DMS114 treated with DMSO at 0.1 percent for 48 hours (cell line): ENCODE measurements around the gene ACAT2.
"Not testable (repeated sequence)": the region's sequence is repeated elsewhere in the genome, so short reads cannot be mapped to it uniquely, and the experiment has no call there.

Experiments
- DNase-seq: peaks from one replicate; lab custom pipeline; 2025; ENCODE audit not compliant: unreplicated experiment; lab: John Stamatoyannopoulos, UW

ACAT2 gene

GRCh38 chr6:159729598-159730331, 32.1 kb upstream of the ACAT2 start:
- no peak for DNase-seq

- DNase-seq, result no peak
Measured at GRCh38 chr6:159730332-159730676, 31.5 kb upstream of the ACAT2 start.

- DNase-seq, result not testable (repeated sequence)
Measured at GRCh38 chr6:159732550-159732949, 29.3 kb upstream of the ACAT2 start.

- not testable (repeated sequence) for DNase-seq
Measured at GRCh38 chr6:159733395-159733794, 28.4 kb upstream of the ACAT2 start.

GRCh38 chr6:159736908-159737307, 24.9 kb upstream of the ACAT2 start:
- DNase-seq, result no peak

- no peak for DNase-seq
Measured at GRCh38 chr6:159739341-159739740, 22.5 kb upstream of the ACAT2 start.

- no peak for DNase-seq
Measured at GRCh38 chr6:159742165-159742564, 19.7 kb upstream of the ACAT2 start.

- no peak for DNase-seq
Measured at GRCh38 chr6:159745081-159745480, 16.8 kb upstream of the ACAT2 start.

GRCh38 chr6:159746759-159747158, 15.1 kb upstream of the ACAT2 start:
- DNase-seq, result no peak

- not testable (repeated sequence) for DNase-seq
Measured at GRCh38 chr6:159748127-159748526, 13.7 kb upstream of the ACAT2 start.

- no peak for DNase-seq
Measured at GRCh38 chr6:159751448-159751847, 10.4 kb upstream of the ACAT2 start.

- no peak for DNase-seq
Measured at GRCh38 chr6:159753081-159753872, 8.6 kb upstream of the ACAT2 start.

GRCh38 chr6:159754401-159754800, 7.4 kb upstream of the ACAT2 start:
- DNase-seq, result no peak

- DNase-seq, result no peak
Measured at GRCh38 chr6:159754959-159755914, 6.6 kb upstream of the ACAT2 start.

- no peak for DNase-seq
Measured at GRCh38 chr6:159756508-159756907, 5.3 kb upstream of the ACAT2 start.

GRCh38 chr6:159758031-159759001, 3.5 kb upstream of the ACAT2 start:
- no peak for DNase-seq

GRCh38 chr6:159759645-159760044, 2.2 kb upstream of the ACAT2 start:
- DNase-seq, result no peak

GRCh38 chr6:159760602-159761057, 1.2 kb upstream of the ACAT2 start:
- no peak for DNase-seq

- DNase-seq, result no peak
Measured at GRCh38 chr6:159761129-159761872, 544 bp upstream of the ACAT2 start.
